Measurements from ENCODE around the gene PLA2G5.

DNA sequence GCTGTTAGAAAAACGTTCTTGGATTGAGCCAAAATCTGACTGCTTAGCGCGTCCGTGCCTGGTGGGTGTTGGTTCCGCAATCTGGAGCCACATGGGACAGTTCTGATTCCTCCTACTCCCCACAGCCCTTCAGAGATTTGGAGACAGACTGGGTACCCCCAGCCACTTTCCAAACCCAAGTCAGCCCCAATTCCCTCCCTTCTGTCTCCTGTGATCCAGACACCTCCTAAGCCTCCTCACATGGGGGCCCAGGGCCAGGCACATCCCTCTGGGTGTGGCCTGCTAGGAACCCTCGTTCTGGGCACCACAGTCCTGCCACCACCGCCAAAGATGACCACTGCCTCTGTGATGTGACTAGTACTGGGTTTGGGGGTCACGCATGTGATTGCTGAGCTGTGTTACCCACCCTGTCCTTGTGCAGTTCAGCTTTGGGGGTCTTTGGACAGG is 4.8 kb downstream of the PLA2G5 start:
- TF ChIP-seq, protein P1, sequence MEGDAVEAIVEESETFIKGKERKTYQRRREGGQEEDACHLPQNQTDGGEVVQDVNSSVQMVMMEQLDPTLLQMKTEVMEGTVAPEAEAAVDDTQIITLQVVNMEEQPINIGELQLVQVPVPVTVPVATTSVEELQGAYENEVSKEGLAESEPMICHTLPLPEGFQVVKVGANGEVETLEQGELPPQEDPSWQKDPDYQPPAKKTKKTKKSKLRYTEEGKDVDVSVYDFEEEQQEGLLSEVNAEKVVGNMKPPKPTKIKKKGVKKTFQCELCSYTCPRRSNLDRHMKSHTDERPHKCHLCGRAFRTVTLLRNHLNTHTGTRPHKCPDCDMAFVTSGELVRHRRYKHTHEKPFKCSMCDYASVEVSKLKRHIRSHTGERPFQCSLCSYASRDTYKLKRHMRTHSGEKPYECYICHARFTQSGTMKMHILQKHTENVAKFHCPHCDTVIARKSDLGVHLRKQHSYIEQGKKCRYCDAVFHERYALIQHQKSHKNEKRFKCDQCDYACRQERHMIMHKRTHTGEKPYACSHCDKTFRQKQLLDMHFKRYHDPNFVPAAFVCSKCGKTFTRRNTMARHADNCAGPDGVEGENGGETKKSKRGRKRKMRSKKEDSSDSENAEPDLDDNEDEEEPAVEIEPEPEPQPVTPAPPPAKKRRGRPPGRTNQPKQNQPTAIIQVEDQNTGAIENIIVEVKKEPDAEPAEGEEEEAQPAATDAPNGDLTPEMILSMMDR (IDR thresholded peaks at IDR 0.05): no peak
- TF ChIP-seq POLR2AphosphoS5 (IDR thresholded peaks at IDR 0.05) (no peak), POLR2A (IDR thresholded peaks at IDR 0.05; ENCODE audit: low read depth) (no peak)
